ENCODE measurements around the gene RGL3.

- TF ChIP-seq, protein P1, sequence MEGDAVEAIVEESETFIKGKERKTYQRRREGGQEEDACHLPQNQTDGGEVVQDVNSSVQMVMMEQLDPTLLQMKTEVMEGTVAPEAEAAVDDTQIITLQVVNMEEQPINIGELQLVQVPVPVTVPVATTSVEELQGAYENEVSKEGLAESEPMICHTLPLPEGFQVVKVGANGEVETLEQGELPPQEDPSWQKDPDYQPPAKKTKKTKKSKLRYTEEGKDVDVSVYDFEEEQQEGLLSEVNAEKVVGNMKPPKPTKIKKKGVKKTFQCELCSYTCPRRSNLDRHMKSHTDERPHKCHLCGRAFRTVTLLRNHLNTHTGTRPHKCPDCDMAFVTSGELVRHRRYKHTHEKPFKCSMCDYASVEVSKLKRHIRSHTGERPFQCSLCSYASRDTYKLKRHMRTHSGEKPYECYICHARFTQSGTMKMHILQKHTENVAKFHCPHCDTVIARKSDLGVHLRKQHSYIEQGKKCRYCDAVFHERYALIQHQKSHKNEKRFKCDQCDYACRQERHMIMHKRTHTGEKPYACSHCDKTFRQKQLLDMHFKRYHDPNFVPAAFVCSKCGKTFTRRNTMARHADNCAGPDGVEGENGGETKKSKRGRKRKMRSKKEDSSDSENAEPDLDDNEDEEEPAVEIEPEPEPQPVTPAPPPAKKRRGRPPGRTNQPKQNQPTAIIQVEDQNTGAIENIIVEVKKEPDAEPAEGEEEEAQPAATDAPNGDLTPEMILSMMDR (IDR thresholded peaks at IDR 0.05), result no peak
- no peak for TF ChIP-seq POLR2AphosphoS5 (IDR thresholded peaks at IDR 0.05)
- no peak for TF ChIP-seq POLR2A (IDR thresholded peaks at IDR 0.05)
These were observed 48.4 kb downstream of the RGL3 start for GRCh38 chr19:11370744-11371143.

Measured in prostate gland (tissue), 2 donors.